NCI-H2171 (cell line): ENCODE results near the gene SWAP70.

Experiments
- DNase-seq: peaks from one replicate; lab custom pipeline; 2025; lab: John Stamatoyannopoulos, UW

SWAP70 gene

GRCh38 chr11:9776203-9776602 lies 112.3 kb downstream of the SWAP70 start:
- DNase-seq, result no peak

- DNase-seq, result no peak
Measured at GRCh38 chr11:9777066-9777465, 113.2 kb downstream of the SWAP70 start.

GRCh38 chr11:9777525-9777924 lies 113.6 kb downstream of the SWAP70 start:
- DNase-seq, result no peak

GRCh38 chr11:9780929-9781328 lies 117.1 kb downstream of the SWAP70 start:
- DNase-seq, result no peak

GRCh38 chr11:9783986-9784385 lies 120.1 kb downstream of the SWAP70 start:
- no peak for DNase-seq

- no peak for DNase-seq
Measured at GRCh38 chr11:9784602-9785315, 120.9 kb downstream of the SWAP70 start.

- no peak for DNase-seq
Measured at GRCh38 chr11:9787260-9787659, 123.4 kb downstream of the SWAP70 start.

GRCh38 chr11:9787981-9788521 lies 124.2 kb downstream of the SWAP70 start:
- DNase-seq, result no peak

GRCh38 chr11:9789910-9790309 lies 126.0 kb downstream of the SWAP70 start:
- DNase-seq, result no peak

GRCh38 chr11:9790703-9791102 lies 126.8 kb downstream of the SWAP70 start:
- no peak for DNase-seq

- no peak for DNase-seq
Measured at GRCh38 chr11:9796266-9796665, 132.4 kb downstream of the SWAP70 start.

GRCh38 chr11:9796854-9797253 lies 133.0 kb downstream of the SWAP70 start:
- no peak for DNase-seq

- no peak for DNase-seq
Measured at GRCh38 chr11:9797300-9797699, 133.4 kb downstream of the SWAP70 start.

- DNase-seq, result no peak
Measured at GRCh38 chr11:9799886-9800285, 136.0 kb downstream of the SWAP70 start.

- no peak for DNase-seq
Measured at GRCh38 chr11:9802291-9802861, 138.5 kb downstream of the SWAP70 start.
